Hematopoietic multipotent progenitor cell treated with erythropoietin and hydrocortisone succinate and interleukin-3 and kit ligand, for 8 days (in vitro differentiated cells): ENCODE results near the gene UPF3B.
"Not testable (repeated sequence)": the region's sequence is repeated elsewhere in the genome, so short reads cannot be mapped to it uniquely, and the experiment has no call there.

ENCODE experiments used
- DNase-seq: peaks from one replicate; pipeline ENCODE4 v3.0.0-alpha.2; 2015

The UPF3B gene

DNA sequence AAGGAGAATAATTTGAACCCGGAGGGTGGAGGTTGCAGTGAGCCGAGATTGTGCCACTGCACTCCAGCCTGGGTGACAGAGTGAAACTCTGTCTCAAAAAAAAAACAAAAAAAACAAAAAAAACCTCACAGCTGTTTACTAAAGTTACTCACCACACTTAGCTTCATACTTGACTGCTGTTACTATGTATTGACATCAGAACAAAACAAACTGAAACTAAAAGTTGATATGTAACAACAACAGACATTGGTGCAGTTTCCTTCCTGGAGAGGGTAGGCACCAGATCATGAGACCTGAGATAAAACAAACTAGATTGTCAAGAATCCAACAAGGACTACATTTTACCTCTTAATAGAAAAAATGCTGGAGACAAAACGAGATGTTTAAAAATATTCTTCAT lies 31.1 kb downstream of the UPF3B start:
- DNase-seq, result not testable (repeated sequence)

DNA sequence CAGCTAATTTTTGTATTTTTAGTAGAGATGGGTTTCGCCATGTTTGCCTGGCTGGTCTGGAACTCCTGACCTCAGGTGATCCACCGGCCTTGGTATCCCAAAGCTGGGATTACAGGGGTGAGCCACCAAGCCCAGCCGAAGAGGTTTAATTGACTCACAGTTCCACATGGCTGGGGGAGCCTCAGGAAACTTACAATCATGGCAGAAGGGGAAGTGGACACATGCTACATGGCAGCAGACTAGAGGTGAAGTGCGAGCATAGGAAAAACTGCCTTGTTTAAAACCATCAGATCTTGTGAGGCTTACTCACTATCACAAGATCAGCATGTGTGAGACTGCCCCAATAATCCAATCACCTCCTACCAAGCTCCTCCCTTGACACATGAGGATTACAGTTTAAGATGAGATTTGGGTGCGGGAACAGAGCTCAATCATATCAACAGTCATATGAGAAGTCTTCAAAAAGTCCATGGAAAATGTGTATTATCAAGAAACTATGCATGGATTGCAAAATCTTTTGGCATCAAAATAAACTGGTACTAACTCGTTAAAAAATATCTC lies 35.6 kb downstream of the UPF3B start:
- DNase-seq, result no peak

- no peak for DNase-seq
Observed at GRCh38 chrX:119816300-119816699, 36.5 kb downstream of the UPF3B start.

DNA sequence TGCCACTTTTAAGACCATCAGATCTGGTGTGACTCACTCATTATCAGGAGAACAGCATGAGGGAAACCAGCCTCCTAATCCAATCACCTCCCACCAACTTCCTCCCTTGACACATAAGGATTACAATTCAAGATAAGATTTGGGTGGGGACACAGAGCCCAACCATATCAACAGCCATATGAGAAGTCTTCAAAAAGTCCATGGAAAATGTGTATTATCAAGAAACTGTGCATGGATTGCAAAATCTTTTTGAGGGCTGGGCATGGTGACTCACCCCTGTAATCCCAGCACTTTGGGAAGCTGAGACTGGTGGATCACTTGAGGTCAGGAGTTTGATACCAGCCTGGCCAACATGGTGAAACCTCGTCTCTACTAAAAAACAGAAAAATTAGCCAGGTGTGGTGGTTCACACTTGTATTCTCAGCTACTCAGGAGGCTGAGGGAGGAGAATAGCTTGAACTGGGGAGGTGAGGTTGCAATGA lies 43.5 kb downstream of the UPF3B start:
- DNase-seq, result peak; percentile 87

- DNase-seq, result not testable (repeated sequence)
Observed at GRCh38 chrX:119808461-119808860, 44.3 kb downstream of the UPF3B start.

GRCh38 chrX:119802546-119802945 lies 50.2 kb downstream of the UPF3B start:
- DNase-seq, result no peak

GRCh38 chrX:119801253-119802221 lies 51.2 kb downstream of the UPF3B start:
- no peak for DNase-seq

GRCh38 chrX:119791437-119792231 lies 61.1 kb downstream of the UPF3B start, which contains the start of gene RPL39:
RPL39 (minus strand) TSS chrX:119791630; CDS start chrX:119791576, 54 bp downstream.
- peak; percentile 92 for DNase-seq

GRCh38 chrX:119790977-119791436 lies 61.8 kb downstream of the UPF3B start:
- DNase-seq, result peak; percentile 54

DNA sequence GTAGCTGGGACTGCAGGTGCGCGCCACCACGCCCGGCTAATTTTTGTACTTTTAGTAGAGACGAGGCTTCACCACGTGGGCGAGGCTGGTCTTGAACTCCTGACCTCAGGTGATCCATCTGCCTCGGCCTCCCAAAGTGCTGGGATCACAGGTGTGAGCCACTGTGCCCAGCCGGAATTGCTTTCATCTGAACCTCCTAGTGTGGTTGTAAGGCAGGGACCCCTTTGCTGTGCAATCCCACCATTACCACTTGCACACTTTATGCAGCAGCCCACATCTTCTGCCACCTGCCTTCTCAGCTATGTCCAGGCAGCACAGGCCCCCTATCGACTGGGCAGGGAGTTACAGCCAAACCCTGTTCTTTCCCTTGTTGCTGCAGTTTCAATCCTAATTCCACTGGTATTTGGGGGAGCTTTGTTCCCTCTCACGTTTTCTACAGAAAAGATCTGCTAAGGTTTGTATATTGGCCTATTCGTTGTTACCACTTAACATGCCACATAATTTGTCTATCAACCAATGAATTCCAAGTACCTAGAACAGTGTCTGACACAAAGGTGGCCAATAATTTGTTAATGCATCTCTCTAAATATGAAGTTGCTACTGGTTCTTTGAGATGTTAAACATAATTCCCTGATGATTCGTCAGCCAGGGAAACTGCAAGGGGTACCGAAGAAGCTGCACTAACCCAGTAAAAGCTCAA lies 67.9 kb downstream of the UPF3B start:
- DNase-seq, result peak; percentile 53
